ENCODE data around the gene MMEL1.

MMEL1 gene

DNA sequence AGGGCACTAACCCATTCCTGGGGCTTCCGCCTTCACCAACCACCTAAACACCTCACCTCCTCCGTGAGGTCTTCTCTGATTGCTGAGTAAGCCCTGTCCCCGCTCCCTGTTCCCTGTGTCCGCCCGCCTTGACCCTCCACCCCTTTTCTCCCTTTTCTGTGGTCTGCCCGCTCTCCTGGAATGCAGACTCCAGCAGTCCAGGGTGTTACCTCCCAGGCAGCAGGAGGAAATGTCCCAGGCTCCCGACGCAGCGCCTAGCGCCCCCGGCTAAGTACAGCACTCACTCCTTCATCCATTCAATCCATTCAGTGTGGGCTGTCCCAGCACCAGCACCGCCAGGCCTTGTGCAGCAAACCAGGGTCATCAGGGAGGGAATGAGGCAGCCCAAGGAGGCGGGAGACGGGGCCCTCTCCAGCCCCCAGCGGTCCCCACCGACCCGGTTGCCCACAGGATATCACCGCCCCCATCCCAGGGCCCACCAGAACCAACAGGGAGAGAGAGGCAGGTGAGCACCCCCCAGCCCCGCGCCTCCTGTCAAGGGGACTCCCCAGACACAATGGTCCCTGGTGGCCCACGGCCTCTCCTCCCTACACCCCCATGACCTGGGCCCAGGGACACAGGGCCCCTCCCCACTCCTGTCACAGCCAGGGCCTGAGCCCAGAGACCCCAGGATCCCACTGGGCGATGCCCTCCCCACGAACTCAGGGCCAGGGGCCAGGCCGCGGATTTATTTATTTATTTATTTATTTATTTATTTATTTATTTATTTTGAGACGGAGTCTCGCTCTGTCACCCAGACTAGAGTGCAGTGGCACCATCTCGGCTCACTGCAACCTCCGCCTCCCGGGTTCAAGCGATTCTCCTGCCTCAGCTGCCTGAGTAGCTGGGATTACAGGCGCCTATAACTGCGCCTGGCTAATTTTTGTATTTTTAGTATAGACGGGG lies 66.4 kb downstream of the MMEL1 start:
- peaks cover 51% of the 10 kb centered on the region for H3K27me3 ChIP-seq (ENCODE audit: insufficient read depth, low read depth)
- H3K9ac ChIP-seq: no peak overlapping the region
- H2AFZ ChIP-seq (ENCODE audit: low read depth): no peak overlapping the region
- H3K4me2 ChIP-seq: no peak overlapping the region
- no peaks in the 10 kb centered on the region for H4K20me1 ChIP-seq (ENCODE audit: insufficient read depth)
- no peak for TF ChIP-seq CTCF (conservative IDR thresholded peaks at IDR 0.05; ENCODE audit: low read depth, low read length)
- H3K79me2 ChIP-seq (ENCODE audit: insufficient read depth, low read depth): no peaks in the 10 kb centered on the region
- no peak overlapping the region for H3K4me3 ChIP-seq (IDR thresholded peaks at IDR 0.05; ENCODE audit: insufficient read depth, low read depth, low read length)
- H3K36me3 ChIP-seq (ENCODE audit: insufficient read depth): no peaks in the 10 kb centered on the region
- no peak overlapping the region for H3K27ac ChIP-seq
- no peaks in the 10 kb centered on the region for H3K4me1 ChIP-seq (ENCODE audit: low read depth, poor library complexity, severe bottlenecking)

DNA sequence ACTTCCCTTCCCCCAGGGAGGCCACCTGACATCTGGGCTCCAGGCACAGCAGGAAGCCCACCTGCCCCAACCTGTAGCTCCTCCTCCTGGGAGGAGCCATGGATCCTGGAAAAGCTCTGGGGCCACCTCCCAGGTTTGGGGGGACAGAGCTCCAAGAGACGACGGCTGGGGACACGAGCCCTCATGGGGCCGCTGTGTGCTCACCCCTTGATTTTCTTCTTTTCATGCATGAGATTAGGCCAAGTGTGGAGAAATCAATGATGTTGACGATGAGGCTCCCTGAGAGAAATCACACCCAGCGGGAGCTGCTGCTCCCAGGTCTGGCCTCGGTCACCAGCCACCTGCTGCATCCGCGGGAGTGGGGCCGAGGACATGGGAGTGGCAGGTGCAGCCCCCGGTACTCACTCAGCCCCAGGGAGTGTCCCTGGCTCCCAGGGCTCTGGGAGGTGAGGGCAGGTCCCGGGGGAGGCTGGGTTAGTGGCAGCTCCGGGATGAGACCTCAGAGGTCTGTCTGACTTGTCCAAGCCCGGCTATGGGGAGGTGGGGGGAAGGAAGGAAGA lies 67.9 kb downstream of the MMEL1 start:
- no peak overlapping the region for H2AFZ ChIP-seq (ENCODE audit: low read depth)
- no peak overlapping the region for H3K9ac ChIP-seq
- no peak overlapping the region for H3K27ac ChIP-seq
- no peaks in the 10 kb centered on the region for H3K79me2 ChIP-seq (ENCODE audit: insufficient read depth, low read depth)
- no peaks in the 10 kb centered on the region for H4K20me1 ChIP-seq (ENCODE audit: insufficient read depth)
- H3K36me3 ChIP-seq (ENCODE audit: insufficient read depth): no peaks in the 10 kb centered on the region
- no peak overlapping the region for H3K4me2 ChIP-seq
- peaks cover 37% of the 10 kb centered on the region for H3K27me3 ChIP-seq (ENCODE audit: insufficient read depth, low read depth)
- H3K4me3 ChIP-seq (IDR thresholded peaks at IDR 0.05; ENCODE audit: insufficient read depth, low read depth, low read length): no peak overlapping the region
- no peak for TF ChIP-seq CTCF (conservative IDR thresholded peaks at IDR 0.05; ENCODE audit: low read depth, low read length)
- no peaks in the 10 kb centered on the region for H3K4me1 ChIP-seq (ENCODE audit: low read depth, poor library complexity, severe bottlenecking)

DNA sequence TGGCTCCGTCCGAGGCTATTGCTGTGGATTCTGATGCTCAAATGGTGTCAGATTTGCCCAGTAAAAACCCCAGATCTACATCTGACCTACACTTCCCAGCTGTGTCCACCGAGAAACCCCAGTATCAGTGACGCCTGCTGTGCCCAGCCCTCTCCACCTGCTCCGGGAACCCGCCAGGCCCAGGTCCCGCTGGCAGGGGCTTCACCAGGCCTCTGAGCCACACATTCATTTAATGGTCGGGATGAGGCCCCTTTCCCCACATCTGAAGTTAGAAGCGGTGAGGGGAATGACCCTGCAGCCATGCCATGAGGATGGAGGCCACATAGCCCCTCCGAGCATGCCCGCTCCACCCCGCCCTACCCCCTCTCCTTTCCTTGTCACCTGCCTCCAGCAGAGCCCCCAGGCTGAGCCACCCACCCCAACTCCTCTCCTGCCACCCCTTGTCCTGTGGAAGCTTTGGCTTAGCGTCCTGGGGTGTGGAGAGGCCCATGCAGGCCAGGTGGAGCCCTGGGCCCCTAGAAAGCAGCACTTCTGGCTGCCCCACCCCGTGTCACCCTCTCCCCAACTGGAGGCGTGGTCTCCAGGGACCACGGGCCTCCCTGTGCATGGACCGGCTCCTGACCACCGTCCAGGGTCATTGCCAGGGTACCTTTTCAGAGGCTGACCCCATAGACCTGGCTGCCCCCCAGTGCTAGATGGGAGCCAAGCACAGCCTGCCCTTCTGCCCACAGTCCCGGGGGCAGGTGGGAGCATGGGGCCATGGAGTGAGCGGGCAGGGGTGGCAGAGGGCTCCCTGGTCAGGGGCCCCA lies 68.6 kb downstream of the MMEL1 start:
- Histone ChIP-seq H3K79me2 (ENCODE audit: insufficient read depth, low read depth) (no peaks in the 10 kb centered on the region), H3K27me3 (ENCODE audit: insufficient read depth, low read depth) (peaks cover 31% of the 10 kb centered on the region), H3K9ac (no peak overlapping the region), H3K27ac (no peak overlapping the region), H3K4me2 (no peak overlapping the region), H2AFZ (ENCODE audit: low read depth) (no peak overlapping the region), H4K20me1 (ENCODE audit: insufficient read depth) (no peaks in the 10 kb centered on the region), H3K4me3 (IDR thresholded peaks at IDR 0.05; ENCODE audit: insufficient read depth, low read depth, low read length) (no peak overlapping the region), H3K36me3 (ENCODE audit: insufficient read depth) (no peaks in the 10 kb centered on the region), H3K4me1 (ENCODE audit: low read depth, poor library complexity, severe bottlenecking) (no peaks in the 10 kb centered on the region)
- TF ChIP-seq CTCF (conservative IDR thresholded peaks at IDR 0.05; ENCODE audit: low read depth, low read length): no peak

- H3K27ac ChIP-seq: no peak overlapping the region
- no peak overlapping the region for H3K4me2 ChIP-seq
- H3K36me3 ChIP-seq (ENCODE audit: insufficient read depth): no peaks in the 10 kb centered on the region
- H3K27me3 ChIP-seq (ENCODE audit: insufficient read depth, low read depth): peaks cover 27% of the 10 kb centered on the region
- no peaks in the 10 kb centered on the region for H3K4me1 ChIP-seq (ENCODE audit: low read depth, poor library complexity, severe bottlenecking)
- TF ChIP-seq CTCF (conservative IDR thresholded peaks at IDR 0.05; ENCODE audit: low read depth, low read length): no peak
- no peaks in the 10 kb centered on the region for H4K20me1 ChIP-seq (ENCODE audit: insufficient read depth)
- no peak overlapping the region for H3K4me3 ChIP-seq (IDR thresholded peaks at IDR 0.05; ENCODE audit: insufficient read depth, low read depth, low read length)
- H2AFZ ChIP-seq (ENCODE audit: low read depth): no peak overlapping the region
- H3K9ac ChIP-seq: no peak overlapping the region
- no peaks in the 10 kb centered on the region for H3K79me2 ChIP-seq (ENCODE audit: insufficient read depth, low read depth)
Measured at GRCh38 chr1:2563205-2563604, 69.6 kb downstream of the MMEL1 start.
